Lower lobe of right lung (tissue), 2 donors: ENCODE data around the gene SERTAD4. TPM values are rescaled to one million over a fixed set of nuclear protein-coding genes. Genes with fewer than 3 reads are reported as not detected.

Experiments used
- ATAC-seq, 2 donors: fragments of 200-7000 bp; cut with Tn5 transposase; one replicate each; pipeline ENCODE4 v1.9.1; 2020 to 2022; ENCODE audit warnings: mild to moderate bottlenecking in 2 of 2, moderate library complexity in 2 of 2
- DNase-seq: peaks from one replicate; pipeline ENCODE4 v3.0.0-alpha.2; 2020
- H3K27ac ChIP-seq: fragments of 200-600 bp; one replicate; pipeline ENCODE4 v1.8.0; 2022
- H3K27me3 ChIP-seq: fragments of 200-600 bp; one replicate; pipeline ENCODE4 v1.8.0; 2022; ENCODE audit warnings: low read depth
- H3K36me3 ChIP-seq: fragments of 200-600 bp; one replicate; pipeline ENCODE4 v1.8.0; 2022; ENCODE audit warnings: mild to moderate bottlenecking
- H3K4me1 ChIP-seq: fragments of 200-600 bp; one replicate; pipeline ENCODE4 v1.8.0; 2022
- H3K4me3 ChIP-seq: fragments of 200-600 bp; one replicate; pipeline ENCODE4 v1.8.0; 2022; ENCODE audit warnings: mild to moderate bottlenecking
- H3K9me3 ChIP-seq: fragments of 200-600 bp; one replicate; pipeline ENCODE4 v1.8.0; 2022
- CTCF ChIP-seq: fragments of 200-600 bp; IDR thresholded peaks from one replicate; pipeline ENCODE4 v1.8.0; 2022; ENCODE audit warnings: antibody characterized with exemption, mild to moderate bottlenecking
- intact Hi-C: fragments of 100-400 bp; cut with DNase I; formaldehyde crosslinking; loops from one replicate; pipeline ENCODE4 v1.11.0; 2022
- total RNA-seq: library from RNA; stranded (reverse); fragmentation: NEBNext Ultra II Directional; extraction: Animal tissue kit (Norgen Biotek cat#: 25700); gene quantifications from one replicate; pipeline ENCODE4 v1.2.1, GENCODE V29; 2021
- donor health status: DM: no; HTN: yes; CAD: no; lungs with severe emphysema.

SERTAD4 gene
- total RNA-seq, 1 donor from 2014 or later = 4.3 TPM

- peaks cover 39% of the 10 kb centered on the region for H3K4me1 ChIP-seq
- intact Hi-C loops = no loop called here
Observed at GRCh38 chr1:210292231-210292871, 59.8 kb downstream of the SERTAD4 start.

GRCh38 chr1:210293171-210293607 is 60.6 kb downstream of the SERTAD4 start:
- no peaks in the 10 kb centered on the region for H3K36me3 ChIP-seq
- intact Hi-C loops = no loop called here
- no peaks in the 10 kb centered on the region for H3K27me3 ChIP-seq
- H3K27ac ChIP-seq = peak overlapping the region; percentile 81
- DNase-seq (peak; percentile 48), ATAC-seq (peak; percentile 51 to 65)
- H3K4me1 ChIP-seq = peaks cover 39% of the 10 kb centered on the region
- no peak for TF ChIP-seq CTCF
- peak overlapping the region; percentile 52 for H3K4me3 ChIP-seq
- H3K9me3 ChIP-seq = no peaks in the 10 kb centered on the region

More at GRCh38 chr1:210292231-210292871, 59.8 kb downstream of the SERTAD4 start:
- ATAC-seq (peak; percentile 95 to 98), DNase-seq (peak; percentile 87)
- Histone ChIP-seq H3K9me3 (no peaks in the 10 kb centered on the region), H3K4me3 (peak overlapping the region; percentile 52), H3K27me3 (no peaks in the 10 kb centered on the region), H3K36me3 (no peaks in the 10 kb centered on the region), H3K27ac (peak overlapping the region; percentile 81)
- peak; percentile 48 for TF ChIP-seq CTCF

- peak overlapping the region; percentile 56 for H3K27ac ChIP-seq
- no peak overlapping the region for H3K4me3 ChIP-seq
- H3K27me3 ChIP-seq = no peaks in the 10 kb centered on the region
- H3K4me1 ChIP-seq = peaks cover 40% of the 10 kb centered on the region
- no peaks in the 10 kb centered on the region for H3K9me3 ChIP-seq
- H3K36me3 ChIP-seq = no peaks in the 10 kb centered on the region
- no peak for TF ChIP-seq CTCF
- intact Hi-C loops = no loop called here
- ATAC-seq (peak in 1 of 2 donors; percentile 52), DNase-seq (peak; percentile 56)
Observed at GRCh38 chr1:210294999-210295745, 62.6 kb downstream of the SERTAD4 start.

Other genes starting within 250 kb of the SERTAD4 start
- gene HHAT, start 96.1 kb downstream of the SERTAD4 start, total RNA-seq = 5.3 TPM